HEK293 (cell line): ENCODE measurements around the gene CCDC180.

Source experiments
- ZNF423 ChIP-seq: fragments of 450-650 bp; formaldehyde crosslinking; IDR thresholded peaks from 2 replicates; pipeline ENCODE4 v1.5.1; 2016; ENCODE audit warnings: missing biosample characterization, missing genetic modification characterization
- ZNF433 ChIP-seq: fragments of 450-650 bp; formaldehyde crosslinking; IDR thresholded peaks from 2 replicates; pipeline ENCODE4 v1.5.1; 2016; ENCODE audit warnings: missing biosample characterization, missing genetic modification characterization, low read depth
- ZNF670 ChIP-seq: fragments of 450-650 bp; formaldehyde crosslinking; IDR thresholded peaks from 2 replicates; pipeline ENCODE4 v1.5.1; 2016; ENCODE audit warnings: missing biosample characterization, missing genetic modification characterization, low read depth
- TF ChIP-seq, protein P1 (sequence below): fragments of 450-650 bp; formaldehyde crosslinking; IDR thresholded peaks from 2 replicates; pipeline ENCODE4 v1.5.1; 2016; ENCODE audit warnings: missing biosample characterization, missing genetic modification characterization

DNA sequence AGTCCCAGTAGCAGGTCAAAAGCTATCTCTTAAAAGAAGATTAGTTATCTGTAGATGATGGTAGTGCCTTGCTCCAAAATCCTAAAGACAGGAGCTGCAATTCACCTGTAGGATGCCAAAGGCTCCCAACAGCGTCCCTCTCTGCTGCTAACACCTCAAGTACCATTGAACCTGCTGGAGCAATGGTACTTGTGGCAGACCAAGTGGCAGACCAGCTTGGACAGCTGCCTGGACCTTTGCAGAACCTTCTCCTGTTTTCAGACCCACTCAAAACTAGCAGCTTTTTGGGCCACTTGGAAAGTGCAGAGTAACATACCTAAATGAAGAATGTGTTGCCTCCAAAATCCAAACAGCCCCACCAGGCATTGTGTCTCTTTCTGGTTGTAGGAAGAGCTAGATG lies 6.9 kb upstream of the CCDC180 start:
- TF ChIP-seq, protein P1, sequence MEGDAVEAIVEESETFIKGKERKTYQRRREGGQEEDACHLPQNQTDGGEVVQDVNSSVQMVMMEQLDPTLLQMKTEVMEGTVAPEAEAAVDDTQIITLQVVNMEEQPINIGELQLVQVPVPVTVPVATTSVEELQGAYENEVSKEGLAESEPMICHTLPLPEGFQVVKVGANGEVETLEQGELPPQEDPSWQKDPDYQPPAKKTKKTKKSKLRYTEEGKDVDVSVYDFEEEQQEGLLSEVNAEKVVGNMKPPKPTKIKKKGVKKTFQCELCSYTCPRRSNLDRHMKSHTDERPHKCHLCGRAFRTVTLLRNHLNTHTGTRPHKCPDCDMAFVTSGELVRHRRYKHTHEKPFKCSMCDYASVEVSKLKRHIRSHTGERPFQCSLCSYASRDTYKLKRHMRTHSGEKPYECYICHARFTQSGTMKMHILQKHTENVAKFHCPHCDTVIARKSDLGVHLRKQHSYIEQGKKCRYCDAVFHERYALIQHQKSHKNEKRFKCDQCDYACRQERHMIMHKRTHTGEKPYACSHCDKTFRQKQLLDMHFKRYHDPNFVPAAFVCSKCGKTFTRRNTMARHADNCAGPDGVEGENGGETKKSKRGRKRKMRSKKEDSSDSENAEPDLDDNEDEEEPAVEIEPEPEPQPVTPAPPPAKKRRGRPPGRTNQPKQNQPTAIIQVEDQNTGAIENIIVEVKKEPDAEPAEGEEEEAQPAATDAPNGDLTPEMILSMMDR (tag by site-specific recombination), result no peak
- no peak for TF ChIP-seq ZNF423 (tag by site-specific recombination)
- TF ChIP-seq ZNF433 (tag by site-specific recombination), result no peak
- TF ChIP-seq ZNF670 (tag by site-specific recombination), result no peak
